Lower leg skin (tissue), 3 donors: Measurements from ENCODE around the gene APOBEC3B.
"Not testable (repeated sequence)": the region's sequence is repeated elsewhere in the genome, so short reads cannot be mapped to it uniquely, and the experiment has no call there.

Source experiments
- POLR2A ChIP-seq, 2 donors: fragments of 450-650 bp; IDR thresholded peaks; one replicate each; pipeline ENCODE4 v1.6.1; 2016 to 2017; ENCODE audit warnings: antibody characterized with exemption in 2 of 2, mild to moderate bottlenecking in 1 of 2, moderate library complexity in 1 of 2
- TF ChIP-seq, protein P1 (sequence below), 3 donors: fragments of 450-650 bp; IDR thresholded peaks; one replicate each; pipeline ENCODE4 v1.5.1; 2016; ENCODE audit warnings: antibody characterized with exemption in 3 of 3, mild to moderate bottlenecking in 3 of 3, moderate library complexity in 2 of 3

DNA sequence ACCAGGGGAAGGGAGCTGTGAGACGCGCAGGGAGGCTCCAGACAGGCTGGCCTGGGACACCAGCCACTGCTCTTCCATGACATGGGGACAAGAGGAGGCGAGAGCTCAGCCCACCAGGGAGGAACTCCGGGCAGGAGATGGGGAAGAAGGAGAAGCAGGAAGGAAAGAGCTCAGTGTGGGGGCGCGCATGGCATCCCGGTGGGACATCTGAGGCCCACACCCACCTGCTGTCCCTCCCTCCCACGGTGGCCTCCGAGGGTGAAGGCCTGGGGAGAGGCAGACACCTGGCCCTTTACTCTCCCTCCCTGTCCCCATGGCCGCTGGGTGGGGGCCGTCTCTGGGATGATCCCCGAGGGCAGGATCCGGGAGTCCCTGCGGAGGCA is 58.0 kb downstream of the APOBEC3B start:
- TF ChIP-seq POLR2A (IDR thresholded peaks at IDR 0.05) = not testable (repeated sequence)
- TF ChIP-seq, protein P1, sequence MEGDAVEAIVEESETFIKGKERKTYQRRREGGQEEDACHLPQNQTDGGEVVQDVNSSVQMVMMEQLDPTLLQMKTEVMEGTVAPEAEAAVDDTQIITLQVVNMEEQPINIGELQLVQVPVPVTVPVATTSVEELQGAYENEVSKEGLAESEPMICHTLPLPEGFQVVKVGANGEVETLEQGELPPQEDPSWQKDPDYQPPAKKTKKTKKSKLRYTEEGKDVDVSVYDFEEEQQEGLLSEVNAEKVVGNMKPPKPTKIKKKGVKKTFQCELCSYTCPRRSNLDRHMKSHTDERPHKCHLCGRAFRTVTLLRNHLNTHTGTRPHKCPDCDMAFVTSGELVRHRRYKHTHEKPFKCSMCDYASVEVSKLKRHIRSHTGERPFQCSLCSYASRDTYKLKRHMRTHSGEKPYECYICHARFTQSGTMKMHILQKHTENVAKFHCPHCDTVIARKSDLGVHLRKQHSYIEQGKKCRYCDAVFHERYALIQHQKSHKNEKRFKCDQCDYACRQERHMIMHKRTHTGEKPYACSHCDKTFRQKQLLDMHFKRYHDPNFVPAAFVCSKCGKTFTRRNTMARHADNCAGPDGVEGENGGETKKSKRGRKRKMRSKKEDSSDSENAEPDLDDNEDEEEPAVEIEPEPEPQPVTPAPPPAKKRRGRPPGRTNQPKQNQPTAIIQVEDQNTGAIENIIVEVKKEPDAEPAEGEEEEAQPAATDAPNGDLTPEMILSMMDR (IDR thresholded peaks at IDR 0.05) = not testable (repeated sequence)
